Renal pelvis (tissue), 4 donors: ENCODE data around the gene IL31RA. TPM values are rescaled to one million over a fixed set of nuclear protein-coding genes. Genes with fewer than 3 reads are reported as not detected.

Experiments used
- DNase-seq: peaks from one replicate; pipeline ENCODE4 v3.0.0-alpha.2; 2013
- polyA plus RNA-seq, 3 donors: library from polyadenylated mRNA; unstranded; fragments of 120-200 nt; gene quantifications; one replicate each; pipeline ENCODE4 v1.2.1, GENCODE V29; 2013; ENCODE audit not compliant: insufficient read length in 3 of 3

IL31RA gene
- polyA plus RNA-seq, 3 donors, result 0.07 to 0.13 TPM; not detected in 1

GRCh38 chr5:55858104-55858503 lies 6.9 kb downstream of the IL31RA start:
- DNase-seq, result no peak

- DNase-seq, result no peak
These were observed 9.1 kb downstream of the IL31RA start for GRCh38 chr5:55860288-55860687.

- no peak for DNase-seq
These were observed 9.6 kb downstream of the IL31RA start for GRCh38 chr5:55860709-55861108.

DNA sequence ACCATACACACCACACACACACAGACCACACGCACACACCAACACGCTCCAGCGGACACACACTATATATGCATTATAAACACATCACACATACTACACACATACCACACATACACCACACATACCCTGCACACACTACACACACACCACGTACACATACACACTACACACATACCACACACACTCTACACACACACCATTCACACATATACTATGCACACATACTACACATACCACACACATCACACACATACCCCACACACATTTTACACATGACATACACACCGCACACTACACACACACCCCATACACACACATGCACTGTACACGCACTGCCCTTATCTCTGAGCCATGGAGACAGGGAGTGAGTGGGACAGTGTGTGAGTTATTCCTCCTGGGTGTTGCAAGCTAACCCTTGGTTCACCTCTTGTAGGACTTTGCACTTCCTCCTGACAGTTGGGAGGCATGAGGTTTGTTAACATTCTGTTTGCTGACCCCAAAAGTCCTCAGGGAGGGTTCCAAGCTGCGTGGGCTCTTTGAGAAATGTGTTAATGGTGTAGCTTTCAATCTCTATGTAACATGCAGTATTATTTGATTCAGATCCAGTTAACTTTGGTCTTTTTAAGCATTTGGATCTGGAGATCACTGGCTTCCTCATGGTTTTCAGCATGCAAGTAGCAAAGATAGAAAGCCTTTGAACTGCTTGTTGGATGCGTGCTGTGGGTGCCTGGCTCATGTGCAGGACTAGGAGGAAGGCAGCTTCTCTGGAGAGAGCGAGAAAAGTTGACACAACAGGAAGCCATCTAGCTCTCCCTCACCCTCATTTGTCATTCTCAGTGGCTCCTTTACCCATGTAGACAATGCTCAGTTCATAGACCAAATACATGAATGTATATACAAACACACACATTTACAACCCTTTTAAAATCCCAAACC lies 13.7 kb downstream of the IL31RA start:
- no peak for DNase-seq

- DNase-seq, result no peak
These were observed 14.7 kb downstream of the IL31RA start for GRCh38 chr5:55865831-55866230.

GRCh38 chr5:55866485-55866884 lies 15.3 kb downstream of the IL31RA start:
- DNase-seq, result no peak

- no peak for DNase-seq
These were observed 15.8 kb downstream of the IL31RA start for GRCh38 chr5:55866934-55867333.

- no peak for DNase-seq
These were observed 17.7 kb downstream of the IL31RA start for GRCh38 chr5:55868846-55869245.

DNA sequence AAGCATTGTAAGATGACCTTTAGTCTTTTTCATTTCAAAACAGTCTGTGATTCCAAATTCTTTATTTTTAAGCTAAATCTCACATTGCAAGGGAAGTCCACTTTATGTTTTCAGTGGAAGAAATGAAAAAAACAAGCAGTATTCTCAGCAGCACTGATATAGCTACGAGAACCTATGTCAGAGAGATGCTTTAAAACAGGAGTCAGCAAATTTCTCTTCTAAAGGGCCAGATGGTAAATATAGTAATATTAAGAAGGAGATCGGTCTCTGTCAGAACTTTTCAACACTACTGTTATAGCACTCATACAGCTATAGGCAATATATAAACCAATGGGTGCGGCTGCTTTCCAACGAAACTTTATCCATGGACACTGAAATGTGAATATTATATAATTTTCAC lies 18.7 kb downstream of the IL31RA start:
- DNase-seq, result no peak

- DNase-seq, result no peak
These were observed 22.1 kb downstream of the IL31RA start for GRCh38 chr5:55873234-55873633.

- no peak for DNase-seq
These were observed 26.5 kb downstream of the IL31RA start for GRCh38 chr5:55877655-55878054.

GRCh38 chr5:55880453-55880852 lies 29.3 kb downstream of the IL31RA start:
- no peak for DNase-seq

DNA sequence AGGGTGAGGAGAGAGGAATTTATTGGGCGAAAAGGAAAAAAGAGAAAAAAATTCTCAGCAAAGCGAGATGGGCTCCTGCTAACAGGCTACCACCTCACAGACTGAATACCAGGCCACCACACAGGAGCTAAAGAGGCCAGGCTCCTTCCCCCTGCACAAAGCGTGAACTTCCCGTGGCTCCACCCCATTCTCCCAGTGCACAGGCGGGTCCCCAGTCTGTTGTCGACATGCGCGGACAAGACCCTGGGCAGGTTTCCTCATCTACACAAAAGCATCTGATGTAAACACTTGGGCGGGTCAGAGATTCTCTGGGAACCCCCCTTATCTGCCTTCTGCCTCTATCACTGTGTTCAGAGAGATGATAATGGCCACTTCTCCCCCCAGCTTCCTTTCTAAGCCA lies 34.2 kb downstream of the IL31RA start:
- no peak for DNase-seq

DNA sequence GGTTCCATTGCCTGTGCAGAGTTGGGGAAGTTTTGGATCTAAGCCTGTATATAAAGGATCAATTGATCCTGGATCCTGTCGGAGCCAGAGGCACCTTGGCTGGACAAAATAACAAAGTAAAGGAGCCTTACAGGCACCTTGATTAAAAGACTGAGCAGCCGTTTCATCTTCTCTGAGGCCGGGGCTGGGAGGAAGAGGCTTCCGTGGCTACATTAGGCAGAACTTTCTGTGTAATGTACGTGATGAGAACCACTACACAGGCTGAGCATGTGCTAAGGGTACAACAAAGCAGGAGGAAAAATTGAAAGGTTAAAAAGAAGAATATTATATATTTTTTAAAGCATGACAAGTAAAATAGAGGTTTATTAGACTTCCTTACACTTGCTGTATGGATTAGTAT lies 37.0 kb downstream of the IL31RA start:
- no peak for DNase-seq

GRCh38 chr5:55892479-55892878 lies 41.3 kb downstream of the IL31RA start:
- DNase-seq, result no peak

- no peak for DNase-seq
These were observed 43.0 kb downstream of the IL31RA start for GRCh38 chr5:55894135-55894534.

DNA sequence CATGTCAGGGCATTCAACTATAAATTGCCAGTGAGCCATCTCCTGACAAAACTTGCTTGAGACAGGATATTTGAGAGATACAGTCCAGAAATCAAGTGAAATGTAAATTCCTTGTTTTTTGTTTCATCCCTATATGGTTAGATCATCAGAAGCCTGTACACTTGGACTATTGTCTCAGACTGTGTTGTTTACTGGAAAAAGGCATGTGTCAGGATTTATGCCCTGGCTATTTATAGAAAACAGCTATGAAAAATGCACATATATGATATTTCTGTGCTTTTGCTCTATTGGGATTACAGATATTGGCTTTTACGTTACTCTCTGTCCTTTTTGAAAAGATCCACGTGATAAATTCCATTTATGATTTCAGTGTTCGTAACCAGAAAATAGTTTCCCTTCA lies 44.2 kb downstream of the IL31RA start:
- DNase-seq, result no peak

DNA sequence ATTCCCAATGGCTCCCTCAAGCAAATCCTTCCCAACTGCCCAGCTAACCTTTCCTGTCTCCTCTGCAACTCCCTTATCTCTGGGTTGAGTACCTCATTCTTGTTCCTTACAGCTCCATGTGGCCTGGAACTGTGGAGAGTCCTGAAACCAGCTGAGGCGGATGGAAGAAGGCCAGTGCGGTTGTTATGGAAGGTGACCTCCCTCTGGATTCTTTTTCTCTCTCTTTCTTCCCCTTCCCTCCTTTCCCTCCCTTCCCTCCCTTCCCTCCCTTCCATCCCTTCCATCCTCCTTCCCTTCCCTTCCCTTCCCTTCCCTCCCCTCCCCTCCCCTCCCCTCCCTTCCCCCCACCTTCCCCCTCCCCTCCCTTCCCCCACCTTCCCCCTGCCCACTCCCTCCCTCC lies 45.1 kb downstream of the IL31RA start:
- no peak for DNase-seq

- no peak for DNase-seq
These were observed 45.5 kb downstream of the IL31RA start for GRCh38 chr5:55896663-55897062.

DNA sequence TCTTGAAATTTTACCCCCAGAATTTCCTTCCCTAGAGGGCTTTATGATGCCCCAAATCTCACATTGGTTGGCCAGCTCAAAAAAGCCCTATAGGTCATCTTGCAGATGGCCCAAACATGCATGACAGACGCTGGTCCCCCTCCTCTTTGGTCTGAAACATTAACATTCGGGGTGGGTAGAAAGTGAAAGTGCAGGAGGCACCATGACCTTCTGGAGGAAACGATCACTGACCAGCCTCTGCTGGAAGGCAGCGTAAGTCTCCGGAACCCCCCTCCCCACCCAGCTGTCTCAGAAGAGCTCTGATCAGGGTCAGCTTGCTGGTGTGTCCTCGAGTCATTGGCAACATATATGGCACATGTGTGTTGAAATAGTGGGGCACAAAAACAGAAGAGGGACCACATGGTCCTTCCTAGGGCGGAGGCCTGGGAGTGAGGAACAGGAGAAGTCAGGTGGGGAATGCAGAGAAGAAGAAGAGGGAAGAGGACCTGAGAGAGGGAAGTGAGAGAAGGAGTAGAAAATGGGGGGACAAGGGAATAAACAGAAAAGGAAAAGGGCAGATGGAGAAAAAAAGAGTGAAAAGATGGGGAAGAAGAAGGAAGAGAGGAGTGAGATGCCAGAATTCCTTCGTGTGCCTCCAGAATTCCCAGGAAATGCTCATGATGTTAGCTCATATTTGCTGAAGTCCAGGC lies 46.2 kb downstream of the IL31RA start:
- DNase-seq, result no peak

- DNase-seq, result no peak
These were observed 46.7 kb downstream of the IL31RA start for GRCh38 chr5:55897905-55898304.

GRCh38 chr5:55899344-55899743 lies 48.2 kb downstream of the IL31RA start:
- no peak for DNase-seq

GRCh38 chr5:55900068-55900467 lies 48.9 kb downstream of the IL31RA start:
- DNase-seq, result no peak
